WERI-Rb-1 (cell line): ENCODE measurements around the gene LMX1B.

Source experiments
- DNase-seq: peaks from one replicate; pipeline ENCODE4 v3.0.0-alpha.2; 2020
- H3K27ac ChIP-seq: fragments of 250-450 bp; sonication (Bioruptor Pico); 2 replicates; pipeline ENCODE4 v1.5.1; 2020; ENCODE audit warnings: mild to moderate bottlenecking, moderate library complexity
- H3K27me3 ChIP-seq: fragments of 250-450 bp; sonication (Bioruptor Pico); 2 replicates; pipeline ENCODE4 v1.5.1; 2021; ENCODE audit warnings: mild to moderate bottlenecking, low read depth, moderate library complexity; ENCODE audit not compliant: insufficient read depth, severe bottlenecking
- H3K36me3 ChIP-seq: fragments of 250-450 bp; sonication (Bioruptor Pico); 2 replicates; pipeline ENCODE4 v1.5.1; 2020; ENCODE audit warnings: mild to moderate bottlenecking, moderate library complexity
- H3K4me3 ChIP-seq: 2 replicates; pipeline ENCODE4 v1.5.1; 2011; ENCODE audit warnings: low read depth, mild to moderate bottlenecking, control low read depth, low read length
- H3K9me3 ChIP-seq: fragments of 250-450 bp; sonication (Bioruptor Pico); 2 replicates; pipeline ENCODE4 v1.5.1; 2021; ENCODE audit warnings: mild to moderate bottlenecking, moderate library complexity; ENCODE audit not compliant: severe bottlenecking
- TF ChIP-seq, protein P1 (sequence below): IDR thresholded peaks from 2 replicates; pipeline ENCODE4 v1.5.1; 2011; ENCODE audit warnings: low read depth, mild to moderate bottlenecking, control low read depth, inconsistent platforms, low read length

The LMX1B gene

GRCh38 chr9:126614455-126615244 lies 922 bp downstream of the LMX1B start:
- H3K36me3 ChIP-seq = no peaks in the 10 kb centered on the region
- H3K9me3 ChIP-seq = no peaks in the 10 kb centered on the region
- peaks cover 78% of the 10 kb centered on the region for H3K27me3 ChIP-seq
- no peak overlapping the region for H3K27ac ChIP-seq
- H3K4me3 ChIP-seq = peak overlapping the region; percentile 22
- DNase-seq = no peak
- TF ChIP-seq, protein P1, sequence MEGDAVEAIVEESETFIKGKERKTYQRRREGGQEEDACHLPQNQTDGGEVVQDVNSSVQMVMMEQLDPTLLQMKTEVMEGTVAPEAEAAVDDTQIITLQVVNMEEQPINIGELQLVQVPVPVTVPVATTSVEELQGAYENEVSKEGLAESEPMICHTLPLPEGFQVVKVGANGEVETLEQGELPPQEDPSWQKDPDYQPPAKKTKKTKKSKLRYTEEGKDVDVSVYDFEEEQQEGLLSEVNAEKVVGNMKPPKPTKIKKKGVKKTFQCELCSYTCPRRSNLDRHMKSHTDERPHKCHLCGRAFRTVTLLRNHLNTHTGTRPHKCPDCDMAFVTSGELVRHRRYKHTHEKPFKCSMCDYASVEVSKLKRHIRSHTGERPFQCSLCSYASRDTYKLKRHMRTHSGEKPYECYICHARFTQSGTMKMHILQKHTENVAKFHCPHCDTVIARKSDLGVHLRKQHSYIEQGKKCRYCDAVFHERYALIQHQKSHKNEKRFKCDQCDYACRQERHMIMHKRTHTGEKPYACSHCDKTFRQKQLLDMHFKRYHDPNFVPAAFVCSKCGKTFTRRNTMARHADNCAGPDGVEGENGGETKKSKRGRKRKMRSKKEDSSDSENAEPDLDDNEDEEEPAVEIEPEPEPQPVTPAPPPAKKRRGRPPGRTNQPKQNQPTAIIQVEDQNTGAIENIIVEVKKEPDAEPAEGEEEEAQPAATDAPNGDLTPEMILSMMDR = no peak

DNA sequence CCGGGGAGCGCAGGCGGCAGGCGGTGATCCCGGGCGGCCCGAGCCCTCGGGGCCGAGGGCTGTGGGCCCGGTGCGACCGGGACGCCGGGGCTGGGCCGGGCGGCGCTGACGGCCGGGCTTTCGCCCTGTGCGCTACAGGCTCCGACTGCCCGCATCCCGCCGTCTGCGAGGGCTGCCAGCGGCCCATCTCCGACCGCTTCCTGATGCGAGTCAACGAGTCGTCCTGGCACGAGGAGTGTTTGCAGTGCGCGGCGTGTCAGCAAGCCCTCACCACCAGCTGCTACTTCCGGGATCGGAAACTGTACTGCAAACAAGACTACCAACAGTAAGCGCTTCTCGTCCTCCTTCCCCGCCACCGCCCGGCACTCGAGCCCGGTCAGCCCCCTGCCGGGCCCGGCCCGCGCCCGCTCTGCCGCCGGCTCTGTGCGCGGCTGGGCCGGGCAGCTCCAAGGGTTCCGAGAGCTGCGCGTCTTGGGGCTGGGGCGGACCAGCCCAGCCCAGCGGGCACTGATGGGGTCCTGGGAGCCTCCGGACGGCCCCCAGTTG lies 1.6 kb downstream of the LMX1B start:
- TF ChIP-seq, protein P1 = no peak
- no peaks in the 10 kb centered on the region for H3K9me3 ChIP-seq
- no peak for DNase-seq
- H3K27ac ChIP-seq = no peak overlapping the region
- peak overlapping the region; percentile 22; the same call in 1 of the 2 replicates for H3K4me3 ChIP-seq
- H3K27me3 ChIP-seq = peaks cover 78% of the 10 kb centered on the region
- H3K36me3 ChIP-seq = no peaks in the 10 kb centered on the region

GRCh38 chr9:126615791-126616447 lies 2.2 kb downstream of the LMX1B start:
- Histone ChIP-seq H3K27ac (no peak overlapping the region), H3K4me3 (no peak overlapping the region), H3K27me3 (peaks cover 78% of the 10 kb centered on the region), H3K9me3 (no peaks in the 10 kb centered on the region), H3K36me3 (no peaks in the 10 kb centered on the region)
- TF ChIP-seq, protein P1 = peak; percentile 22; the same call in 1 of the 2 replicates
- no peak for DNase-seq

- peaks cover 76% of the 10 kb centered on the region for H3K27me3 ChIP-seq
- DNase-seq = no peak
- TF ChIP-seq, protein P1 = no peak
- no peak overlapping the region for H3K27ac ChIP-seq
- no peaks in the 10 kb centered on the region for H3K9me3 ChIP-seq
- H3K4me3 ChIP-seq = no peak overlapping the region
- H3K36me3 ChIP-seq = no peaks in the 10 kb centered on the region
Observed at GRCh38 chr9:126616521-126616976, 2.8 kb downstream of the LMX1B start.

DNA sequence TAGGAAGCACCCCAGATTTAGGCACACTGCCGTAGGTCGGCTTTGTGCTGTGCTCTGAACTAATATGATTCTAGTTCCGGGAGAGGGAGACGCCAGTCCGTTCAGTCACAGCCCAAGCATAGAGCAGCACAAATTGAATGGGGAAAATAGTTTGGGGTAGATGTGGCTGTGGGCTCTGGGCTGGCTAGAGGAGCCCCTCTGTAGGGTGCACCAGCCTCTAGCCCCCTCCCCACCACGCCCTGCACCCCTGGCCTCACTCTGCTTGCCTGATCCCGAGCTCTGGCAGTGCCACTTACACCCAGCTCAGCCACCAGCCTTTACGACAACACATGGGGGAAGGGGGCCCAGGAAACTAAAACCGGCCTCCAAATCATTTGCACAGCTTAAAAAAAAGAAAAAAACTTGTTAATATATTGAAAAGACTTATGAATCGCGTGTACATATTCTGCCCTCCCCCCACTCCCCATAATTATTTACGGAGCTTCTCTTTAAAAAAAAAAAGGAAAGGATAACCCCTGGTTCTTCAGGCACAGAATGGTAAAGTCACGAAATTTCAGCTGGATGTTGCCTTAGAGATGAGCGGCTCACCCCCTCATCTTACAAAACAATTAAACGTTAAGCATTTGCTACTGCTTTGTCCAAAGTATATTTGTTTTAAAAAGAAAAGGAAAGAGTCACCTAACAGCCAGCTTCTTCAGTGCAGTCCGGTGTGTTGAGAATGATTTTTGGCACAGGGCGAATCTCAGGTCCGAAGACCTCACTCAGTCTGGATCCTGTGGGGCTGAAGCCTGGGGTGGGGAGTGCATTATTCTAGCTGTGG lies 3.5 kb downstream of the LMX1B start:
- Histone ChIP-seq H3K4me3 (no peak overlapping the region), H3K36me3 (no peaks in the 10 kb centered on the region), H3K27ac (no peak overlapping the region), H3K27me3 (peaks cover 76% of the 10 kb centered on the region), H3K9me3 (no peaks in the 10 kb centered on the region)
- DNase-seq = no peak
- TF ChIP-seq, protein P1 = no peak
